Measurements from ENCODE around the gene HSPB8. TPM values are rescaled to one million over a fixed set of nuclear protein-coding genes. Genes with fewer than 3 reads are reported as not detected.

HSPB8 gene
- total and polyA plus RNA-seq, 4 donors: 34.4 to 49.1 (median 40.7) TPM

DNA sequence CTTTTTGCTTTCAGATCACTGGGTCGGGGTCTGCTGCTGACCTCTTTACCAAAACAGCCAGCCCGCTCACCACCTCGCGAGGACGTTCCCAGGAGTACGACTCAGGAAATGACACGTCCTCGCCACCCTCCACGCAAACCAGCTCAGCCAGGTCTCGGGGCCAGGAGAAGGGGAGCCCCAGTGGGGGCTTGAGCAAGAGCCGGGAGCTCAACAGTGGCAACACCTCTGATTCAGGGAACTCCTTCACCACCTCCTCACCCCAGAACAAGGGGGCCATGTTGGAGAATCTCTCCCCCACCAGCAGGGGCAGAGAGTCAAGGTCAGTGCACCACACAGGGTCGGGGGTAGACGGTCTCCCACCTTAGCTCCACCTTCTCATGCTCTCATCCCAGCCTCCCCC is 33.4 kb upstream of the HSPB8 start:
- H3K4me1 ChIP-seq (ENCODE audit: control insufficient read depth in 5 of 5, insufficient read depth in 5 of 5, low read length in 5 of 5): peaks cover 0 to 4% (median 0%) of the 10 kb centered on the region in 5 donors
- DNase-seq (no peak), ATAC-seq (ENCODE audit: insufficient read depth, low FRiP score) (no peak)
- H3K9me3 ChIP-seq (ENCODE audit: control insufficient read depth in 4 of 4, insufficient read depth in 3 of 4, low read length in 3 of 4): no peaks in the 10 kb centered on the region
- H3K27ac ChIP-seq (ENCODE audit: low read depth in 1 of 2, low read length in 1 of 2): no peak overlapping the region
- H3K36me3 ChIP-seq (ENCODE audit: control insufficient read depth in 4 of 4, insufficient read depth in 4 of 4, low read length in 4 of 4): no peaks in the 10 kb centered on the region
- TF ChIP-seq, protein P1, sequence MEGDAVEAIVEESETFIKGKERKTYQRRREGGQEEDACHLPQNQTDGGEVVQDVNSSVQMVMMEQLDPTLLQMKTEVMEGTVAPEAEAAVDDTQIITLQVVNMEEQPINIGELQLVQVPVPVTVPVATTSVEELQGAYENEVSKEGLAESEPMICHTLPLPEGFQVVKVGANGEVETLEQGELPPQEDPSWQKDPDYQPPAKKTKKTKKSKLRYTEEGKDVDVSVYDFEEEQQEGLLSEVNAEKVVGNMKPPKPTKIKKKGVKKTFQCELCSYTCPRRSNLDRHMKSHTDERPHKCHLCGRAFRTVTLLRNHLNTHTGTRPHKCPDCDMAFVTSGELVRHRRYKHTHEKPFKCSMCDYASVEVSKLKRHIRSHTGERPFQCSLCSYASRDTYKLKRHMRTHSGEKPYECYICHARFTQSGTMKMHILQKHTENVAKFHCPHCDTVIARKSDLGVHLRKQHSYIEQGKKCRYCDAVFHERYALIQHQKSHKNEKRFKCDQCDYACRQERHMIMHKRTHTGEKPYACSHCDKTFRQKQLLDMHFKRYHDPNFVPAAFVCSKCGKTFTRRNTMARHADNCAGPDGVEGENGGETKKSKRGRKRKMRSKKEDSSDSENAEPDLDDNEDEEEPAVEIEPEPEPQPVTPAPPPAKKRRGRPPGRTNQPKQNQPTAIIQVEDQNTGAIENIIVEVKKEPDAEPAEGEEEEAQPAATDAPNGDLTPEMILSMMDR (IDR thresholded peaks at IDR 0.05; ENCODE audit: control extremely low read depth, extremely low read depth): no peak
- WGBS, 2 donors: 52 to 63% methylated on average over 13 of the region's 13 CpGs
- no peak overlapping the region for H3K4me3 ChIP-seq
- no peaks in the 10 kb centered on the region for H3K27me3 ChIP-seq (ENCODE audit: control insufficient read depth in 3 of 3, insufficient read depth in 3 of 3, low read length in 2 of 3)
- no peak overlapping the region for H3K9ac ChIP-seq (ENCODE audit: insufficient read depth in 1 of 2, low read length in 2 of 2)

DNA sequence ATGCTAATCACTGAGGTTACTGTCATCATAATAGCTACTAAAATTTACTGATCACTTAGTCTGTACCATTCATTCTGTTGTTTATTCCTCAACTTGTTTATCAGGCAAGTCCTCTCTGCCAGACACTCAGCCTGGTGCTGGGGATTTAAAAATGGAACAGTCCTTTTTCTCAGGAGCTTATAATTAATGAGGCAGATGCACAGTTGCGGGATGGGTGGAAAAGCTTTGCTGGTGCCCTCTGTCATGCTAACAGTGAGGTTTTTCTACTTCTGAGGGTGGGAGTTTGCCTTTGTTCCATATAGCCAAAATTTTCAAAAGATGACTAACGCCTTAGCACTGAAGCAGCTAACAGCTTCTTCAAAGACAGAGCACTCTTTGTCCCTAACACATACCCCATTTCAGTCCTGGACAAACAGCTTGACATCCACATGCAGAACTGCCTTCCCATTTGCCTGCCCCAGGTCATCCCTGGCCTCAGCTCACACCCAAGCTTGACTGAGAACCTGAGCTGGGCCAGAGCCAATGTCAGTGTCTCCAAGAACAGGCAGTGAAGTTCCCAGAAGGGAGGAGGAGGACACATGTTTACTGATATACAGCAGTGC is 30.8 kb upstream of the HSPB8 start:
- TF ChIP-seq, protein P1 (IDR thresholded peaks at IDR 0.05; ENCODE audit: control extremely low read depth, extremely low read depth): no peak
- 62 to 83% methylated on average over 2 of the region's 2 CpGs for WGBS, 2 donors
- Histone ChIP-seq H3K36me3 (ENCODE audit: control insufficient read depth in 4 of 4, insufficient read depth in 4 of 4, low read length in 4 of 4) (no peaks in the 10 kb centered on the region), H3K27me3 (ENCODE audit: control insufficient read depth in 3 of 3, insufficient read depth in 3 of 3, low read length in 2 of 3) (peaks cover 0 to 2% (median 0%) of the 10 kb centered on the region in 3 donors), H3K27ac (ENCODE audit: low read depth in 1 of 2, low read length in 1 of 2) (no peak overlapping the region), H3K4me1 (ENCODE audit: control insufficient read depth in 5 of 5, insufficient read depth in 5 of 5, low read length in 5 of 5) (peaks cover 0 to 4% (median 0%) of the 10 kb centered on the region in 5 donors), H3K4me3 (no peak overlapping the region), H3K9ac (ENCODE audit: insufficient read depth in 1 of 2, low read length in 2 of 2) (no peak overlapping the region), H3K9me3 (ENCODE audit: control insufficient read depth in 4 of 4, insufficient read depth in 3 of 4, low read length in 3 of 4) (peaks cover 0 to 8% (median 0%) of the 10 kb centered on the region in 4 donors)
- DNase-seq (no peak), ATAC-seq (ENCODE audit: insufficient read depth, low FRiP score) (no peak)

DNA sequence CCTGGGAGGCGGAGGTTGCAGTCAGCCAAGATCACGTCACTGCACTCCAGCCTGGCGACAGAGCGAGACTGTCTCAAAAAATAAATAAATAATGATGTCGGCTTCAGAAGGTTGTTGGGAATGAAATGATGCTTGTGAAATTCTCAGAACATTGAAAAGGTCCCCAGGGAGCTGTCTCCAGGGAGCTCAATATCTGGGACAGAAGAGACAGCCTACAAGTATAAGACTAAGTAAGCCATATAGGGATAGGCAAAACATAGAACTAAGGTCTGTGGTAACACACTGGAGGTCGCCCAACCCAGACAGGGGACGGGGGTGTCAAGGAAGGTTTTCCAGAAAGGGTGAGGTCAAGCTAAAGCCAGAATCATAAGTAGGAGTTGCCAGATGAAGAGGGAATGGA is 29.5 kb upstream of the HSPB8 start:
- Histone ChIP-seq H3K4me1 (ENCODE audit: control insufficient read depth in 5 of 5, insufficient read depth in 5 of 5, low read length in 5 of 5) (peaks cover 0 to 4% (median 0%) of the 10 kb centered on the region in 5 donors), H3K36me3 (ENCODE audit: control insufficient read depth in 4 of 4, insufficient read depth in 4 of 4, low read length in 4 of 4) (no peaks in the 10 kb centered on the region), H3K9ac (ENCODE audit: insufficient read depth in 1 of 2, low read length in 2 of 2) (no peak overlapping the region), H3K9me3 (ENCODE audit: control insufficient read depth in 4 of 4, insufficient read depth in 3 of 4, low read length in 3 of 4) (peaks cover 0 to 10% (median 0%) of the 10 kb centered on the region in 4 donors), H3K4me3 (no peak overlapping the region), H3K27ac (ENCODE audit: low read depth in 1 of 2, low read length in 1 of 2) (no peak overlapping the region), H3K27me3 (ENCODE audit: control insufficient read depth in 3 of 3, insufficient read depth in 3 of 3, low read length in 2 of 3) (peaks cover 0 to 8% (median 0%) of the 10 kb centered on the region in 3 donors)
- 84 to 90% methylated on average over 7 of the region's 7 CpGs for WGBS, 2 donors
- TF ChIP-seq, protein P1 (IDR thresholded peaks at IDR 0.05; ENCODE audit: control extremely low read depth, extremely low read depth): no peak
- no peak for DNase-seq
- no peak for ATAC-seq (ENCODE audit: insufficient read depth, low FRiP score)

Data from lung (tissue), 12 donors.